K562 (cell line): ENCODE results near the gene MRPS10. TPM values are rescaled to one million over a fixed set of nuclear protein-coding genes. Genes with fewer than 3 reads are reported as not detected.

Source experiments
- ARNT ChIP-seq, 2 experiments: fragments of 450-650 bp; IDR thresholded peaks; 2 replicates each; pipeline ENCODE4 v1.6.1; 2016; ENCODE audit warnings: mild to moderate bottlenecking in 1 of 2
- ATF4 ChIP-seq: fragments of 450-650 bp; formaldehyde crosslinking; IDR thresholded peaks from 2 replicates; pipeline ENCODE4 v1.4.0; 2022; ENCODE audit warnings: mild to moderate bottlenecking, moderate library complexity
- BRCA1 ChIP-seq, 2 experiments: fragments of 450-650 bp in 1 of 2; sonication (generic) in 1 of 2; formaldehyde crosslinking in 1 of 2; IDR thresholded peaks; 2 replicates each; pipeline versions ENCODE4 v1.5.0 to v1.6.1; 2017 to 2020; ENCODE audit warnings: mild to moderate bottlenecking in 1 of 2, missing genetic modification reagents in 1 of 2
- CTCFL ChIP-seq: IDR thresholded peaks from 2 replicates; pipeline ENCODE4 v1.6.1; 2011; ENCODE audit warnings: borderline replicate concordance, low read depth, mild to moderate bottlenecking, moderate library complexity, low read length; ENCODE audit not compliant: insufficient read depth, poor library complexity, severe bottlenecking
- FOS ChIP-seq: IDR thresholded peaks from 3 replicates; pipeline ENCODE4 v1.6.1; 2011; ENCODE audit not compliant: insufficient read length; ENCODE audit errors: extremely low read depth
- FOXO4 ChIP-seq: fragments of 450-650 bp; formaldehyde crosslinking; IDR thresholded peaks from 2 replicates; pipeline ENCODE4 v1.4.0; 2020; ENCODE audit warnings: mild to moderate bottlenecking, moderate library complexity
- HNRNPUL1 ChIP-seq: fragments of 200-400 bp; formaldehyde crosslinking; IDR thresholded peaks from 2 replicates; pipeline ENCODE4 v1.6.1; 2017; ENCODE audit warnings: low read length
- KLF13 ChIP-seq: fragments of 450-650 bp; IDR thresholded peaks from 2 replicates; pipeline ENCODE4 v1.6.1; 2016; ENCODE audit warnings: missing genetic modification characterization, low read depth, mild to moderate bottlenecking, missing compliant biosample characterization, moderate library complexity, borderline replicate concordance
- L3MBTL2 ChIP-seq: fragments of 450-650 bp; IDR thresholded peaks from 2 replicates; pipeline ENCODE4 v1.6.1; 2016; ENCODE audit warnings: mild to moderate bottlenecking, moderate library complexity
- MITF ChIP-seq: IDR thresholded peaks from 2 replicates; pipeline ENCODE4 v1.6.1; 2014; ENCODE audit warnings: antibody characterized with exemption
- PTRF ChIP-seq: fragments of 450-650 bp; IDR thresholded peaks from 2 replicates; pipeline ENCODE4 v1.6.1; 2016; ENCODE audit warnings: mild to moderate bottlenecking, missing genetic modification characterization, missing compliant biosample characterization
- RBM15 ChIP-seq: fragments of 200-400 bp; formaldehyde crosslinking; IDR thresholded peaks from 2 replicates; pipeline ENCODE4 v1.6.1; 2018; ENCODE audit warnings: mild to moderate bottlenecking, low read length, moderate library complexity; ENCODE audit not compliant: insufficient read depth
- SMAD2 ChIP-seq: fragments of 150-350 bp; IDR thresholded peaks from 2 replicates; pipeline ENCODE4 v1.6.1; 2014; ENCODE audit warnings: low read depth, mild to moderate bottlenecking, low read length
- TOE1 ChIP-seq, 2 experiments: fragments of 450-650 bp in 1 of 2; sonication (generic) in 1 of 2; formaldehyde crosslinking in 1 of 2; IDR thresholded peaks; 2 replicates each; pipeline versions ENCODE4 v1.7.1 to v1.8.0; 2016 to 2022; ENCODE audit warnings: borderline replicate concordance in 2 of 2, mild to moderate bottlenecking in 2 of 2, antibody characterized with exemption in 1 of 2, inconsistent platforms in 1 of 2, low read depth in 1 of 2, missing genetic modification reagents in 1 of 2, moderate library complexity in 1 of 2
- ZBTB17 ChIP-seq: fragments of 450-650 bp; formaldehyde crosslinking; IDR thresholded peaks from 2 replicates; pipeline ENCODE4 v1.4.0; 2020; ENCODE audit warnings: mild to moderate bottlenecking
- ZMIZ1 ChIP-seq, 2 experiments: fragments of 150-350 bp in 1 of 2; IDR thresholded peaks; 2 replicates each; pipeline ENCODE4 v1.6.1; 2012 to 2016; ENCODE audit warnings: low read depth in 2 of 2, low read length in 2 of 2, mild to moderate bottlenecking in 1 of 2, moderate library complexity in 1 of 2
- ZNF146 ChIP-seq: IDR thresholded peaks from one replicate; pipeline ENCODE4 v1.6.1; 2018; ENCODE audit warnings: missing compliant biosample characterization; ENCODE audit not compliant: unreplicated experiment
- polyA plus RNA-seq, 8 experiments: library from polyadenylated mRNA; depleted of rRNA in 4 of 8; stranded (reverse) in 5 of 8; unstranded in 3 of 8; fragments of >200 nt; fragmentation: Nextera tagmentation in 2 of 8; fragmentation: Illumina TruSeq in 1 of 8; extraction: Ambion mirVana in 2 of 8; extraction: Trizol in 1 of 8; gene quantifications; 2 replicates each; pipeline versions ENCODE4 v1.2.1 to v1.2.3, GENCODE V29; 2011 to 2014; ENCODE audit warnings: inconsistent platforms in 1 of 8, missing spikeins in 1 of 8
- total RNA-seq, 7 experiments: library from RNA; depleted of rRNA in 6 of 7; stranded (reverse); fragments of >200 nt in 6 of 7; fragmentation: Illumina TruSeq in 2 of 7; extraction: Trizol in 2 of 7; gene quantifications; 2 replicates each; pipeline versions ENCODE4 v1.2.1 to v1.2.3, GENCODE V29; 2011 to 2021; ENCODE audit warnings: low replicate concordance in 1 of 7

Gene MRPS10
- total and polyA plus RNA-seq, 9 of the 15 experiments (the other 6 are each of a cell fraction or from before 2014, with no cell fraction given) = 48.6 to 166 (median 93.7) TPM

GRCh38 chr6:42229506-42230119 lies 12.0 kb upstream of the MRPS10 start (continued):
- no peak for TF ChIP-seq TOE1 (IDR thresholded peaks at IDR 0.05; ENCODE audit: borderline replicate concordance)
- no peak for TF ChIP-seq TOE1 (CRISPR knock-in tag; IDR thresholded peaks at IDR 0.05; ENCODE audit: borderline replicate concordance, low read depth)
- no peak for TF ChIP-seq SMAD2
- no peak for TF ChIP-seq MITF
- no peak for TF ChIP-seq HNRNPUL1
- no peak for TF ChIP-seq FOXO4
- TF ChIP-seq FOS = no peak
- TF ChIP-seq BRCA1 (IDR thresholded peaks at IDR 0.05) = no peak
- TF ChIP-seq BRCA1 (CRISPR knock-in tag; IDR thresholded peaks at IDR 0.05) = no peak
- TF ChIP-seq ZMIZ1 (IDR thresholded peaks at IDR 0.05; ENCODE audit: low read depth in 2 of 2, low read length in 2 of 2) = no peak
- no peak for TF ChIP-seq PTRF (tag)
- TF ChIP-seq ARNT (IDR thresholded peaks at IDR 0.05) = no peak
- no peak for TF ChIP-seq KLF13 (tag)
- TF ChIP-seq ZNF146 = no peak
- no peak for TF ChIP-seq ZBTB17 (CRISPR knock-in tag)
- no peak for TF ChIP-seq CTCFL
- no peak for TF ChIP-seq ATF4 (CRISPR knock-in tag)
- no peak for TF ChIP-seq L3MBTL2
- TF ChIP-seq RBM15 = no peak
